OCI-LY7 (cell line): Measurements from ENCODE around the gene NSD2. TPM values are rescaled to one million over a fixed set of nuclear protein-coding genes. Genes with fewer than 3 reads are reported as not detected.

Experiments used
- Bru-seq: library from RNA; stranded (reverse); fragments of 400-500 nt; gene quantifications from one replicate; lab custom pipeline; 2021; lab: Mats Ljungman, UMichigan
- BruChase-seq, 2 experiments: library from RNA; stranded (reverse); fragments of 400-500 nt; gene quantifications; one replicate each; lab custom pipeline; 2021; lab: Mats Ljungman, UMichigan
- BruUV-seq: library from RNA; stranded (reverse); fragments of 400-500 nt; replicated peaks from 2 replicates; lab custom pipeline; 2021; lab: Mats Ljungman, UMichigan
- CTCF ChIA-PET: fragments of 300-600 bp; sonication (Branson Sonifier 250); formaldehyde crosslinking; loops from one replicate; lab custom pipeline; 2022; ENCODE audit warnings: antibody characterized with exemption; ENCODE audit not compliant: unreplicated experiment; lab: Charles Lee
- POLR2A ChIA-PET: fragments of 300-600 bp; sonication (Branson Sonifier 250); formaldehyde crosslinking; loops from one replicate; lab custom pipeline; 2022; ENCODE audit warnings: antibody characterized with exemption; lab: Charles Lee
- DNase-seq: peaks from one replicate; pipeline ENCODE4 v3.0.0-alpha.2; 2015; ENCODE audit warnings: low spot score
- H2AFZ ChIP-seq: fragments of 200-600 bp; sonication (generic), shearing (Covaris generic); 2 replicates; pipeline ENCODE4 v1.6.1; 2014; ENCODE audit warnings: mild to moderate bottlenecking, antibody characterized with exemption, low read length, moderate library complexity
- H3K27ac ChIP-seq: fragments of 200-600 bp; sonication (generic); 2 replicates; pipeline ENCODE4 v1.5.1; 2014; ENCODE audit warnings: mixed run types, low read depth, mild to moderate bottlenecking, moderate library complexity, low read length, inconsistent platforms; ENCODE audit not compliant: poor library complexity, severe bottlenecking
- H3K36me3 ChIP-seq: fragments of 200-600 bp; sonication (generic); 2 replicates; pipeline ENCODE4 v1.6.1; 2014; ENCODE audit warnings: mild to moderate bottlenecking, antibody characterized with exemption, low read length, moderate library complexity, mixed read lengths; ENCODE audit not compliant: insufficient read depth
- H3K4me1 ChIP-seq: fragments of 200-600 bp; sonication (generic); 2 replicates; pipeline ENCODE4 v1.5.1; 2014; ENCODE audit warnings: mild to moderate bottlenecking, low read length; ENCODE audit not compliant: insufficient read depth, poor library complexity, severe bottlenecking
- H3K4me2 ChIP-seq: fragments of 200-600 bp; sonication (generic); 2 replicates; pipeline ENCODE4 v1.6.1; 2014; ENCODE audit warnings: mild to moderate bottlenecking, low read length
- H3K4me3 ChIP-seq: fragments of 200-600 bp; sonication (generic); 2 replicates; pipeline ENCODE4 v1.5.1; 2014; ENCODE audit warnings: mild to moderate bottlenecking, low read depth, low read length; ENCODE audit not compliant: poor library complexity, severe bottlenecking
- H3K79me2 ChIP-seq: fragments of 200-600 bp; sonication (generic); 2 replicates; pipeline ENCODE4 v1.6.1; 2016; ENCODE audit warnings: low read depth, mild to moderate bottlenecking, low read length, moderate library complexity, mixed read lengths; ENCODE audit not compliant: insufficient read depth
- H3K9me2 ChIP-seq: fragments of 200-600 bp; sonication (generic); 2 replicates; pipeline ENCODE4 v1.6.1; 2016; ENCODE audit warnings: mild to moderate bottlenecking, low read length, mixed read lengths; ENCODE audit not compliant: insufficient read depth
- H3K9me3 ChIP-seq: fragments of 200-600 bp; sonication (generic); 2 replicates; pipeline ENCODE4 v1.6.1; 2014; ENCODE audit warnings: mild to moderate bottlenecking, mixed run types, low read length, mixed read lengths
- H4K20me1 ChIP-seq: fragments of 200-600 bp; sonication (generic); 2 replicates; pipeline ENCODE4 v1.6.1; 2014; ENCODE audit warnings: mild to moderate bottlenecking, antibody characterized with exemption, low read length, moderate library complexity, mixed read lengths; ENCODE audit not compliant: insufficient read depth
- EZH2phosphoT487 ChIP-seq: fragments of 200-600 bp; sonication (generic); IDR thresholded peaks from 2 replicates; pipeline ENCODE4 v1.6.1; 2018; ENCODE audit warnings: low read depth, borderline replicate concordance, mild to moderate bottlenecking, mixed run types, antibody characterized with exemption, low read length, moderate library complexity, mixed read lengths
- intact Hi-C: fragments of 100-400 bp; cut with micrococcal nuclease; formaldehyde crosslinking; loops from one replicate; pipeline ENCODE4 v1.10.0; 2022; ENCODE audit not compliant: unreplicated experiment
- long read RNA-seq: library from polyadenylated mRNA; stranded (forward); transcript quantifications from one replicate; pipeline ENCODE4 v2.0.0, GENCODE V29; 2022
- total RNA-seq, 2 experiments: library from RNA; depleted of rRNA in 1 of 2; stranded (reverse); fragments of >200 nt in 1 of 2; shearing (Covaris generic) in 1 of 2; gene quantifications; 2 replicates each; pipeline ENCODE4 v1.2.3, GENCODE V29; 2014 to 2022
- TF ChIP-seq, protein P1 (sequence below): fragments of 200-600 bp; sonication (generic); conservative IDR thresholded peaks from 2 replicates; pipeline ENCODE4 v1.5.1; 2014; ENCODE audit warnings: mild to moderate bottlenecking, antibody characterized with exemption, low read length, moderate library complexity, mixed read lengths

NSD2 gene
- 158 and 169 TPM in 2 replicates for total RNA-seq (2014; rRNA removed; shearing (Covaris generic))
- 329 and 372 TPM in 2 replicates for total RNA-seq (2022)
- Bru-seq, nascent RNA = percentile 91 among the genes with signal in this experiment
- percentile 97 among the genes with signal in this experiment for BruChase-seq, experiment 1, labeled RNA remaining after a 6-hour chase
- BruChase-seq, experiment 2, labeled RNA remaining after a 2-hour chase = percentile 95 among the genes with signal in this experiment
- long read RNA-seq, full-length matches to known transcripts = 131 of 316 reads
- long read RNA-seq, partial matches to known transcripts = 66 of 316 reads
- long read RNA-seq, other reads (novel, unspliced or antisense) = 119 of 316 reads

DNA sequence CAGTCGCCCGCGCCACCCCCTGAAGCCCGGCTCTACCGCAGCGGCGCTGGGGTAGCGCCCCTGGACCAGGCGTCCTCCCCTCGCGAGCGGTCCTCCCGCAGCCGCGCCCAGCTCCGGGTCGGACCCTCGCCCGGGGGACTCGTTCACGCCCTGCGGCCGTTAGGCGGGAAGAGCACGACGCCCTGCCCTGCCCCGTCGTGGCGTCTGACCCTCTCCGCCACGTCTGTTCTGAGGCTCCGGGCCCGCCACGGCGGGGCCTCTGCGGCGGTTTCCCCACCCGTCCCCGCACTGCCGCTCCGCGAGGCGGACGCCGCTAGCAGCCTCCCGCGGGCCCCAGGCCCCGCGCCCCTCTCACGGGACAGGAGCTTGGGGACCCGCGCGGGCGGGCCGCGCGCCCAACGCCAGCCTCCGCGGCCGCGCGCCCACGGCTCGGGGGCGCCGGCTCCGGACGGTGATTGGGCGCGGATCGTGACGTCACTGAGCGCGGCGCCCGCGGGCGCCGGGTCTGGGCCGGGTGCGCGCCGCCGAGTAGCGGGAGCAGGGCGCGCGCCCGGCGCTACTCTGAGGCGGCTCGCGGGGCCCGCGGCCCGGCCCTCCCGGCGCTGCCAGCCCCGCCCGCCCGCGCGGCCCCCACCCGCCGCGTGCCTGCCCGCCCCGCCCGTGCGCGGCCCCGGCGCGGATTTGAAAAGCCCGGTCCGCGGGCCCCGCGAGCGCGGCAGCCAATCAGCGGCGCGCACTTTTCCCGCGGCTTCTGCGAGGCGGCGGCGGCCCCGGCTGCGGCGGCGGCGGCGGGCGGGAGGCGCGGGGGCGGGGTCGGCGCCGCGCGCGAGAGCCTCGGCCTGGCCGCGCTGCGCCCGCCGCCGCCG is at the start of gene NSD2:
Gene NSD2, plus strand, starts transcription at position 816 of the 866 bp plus-strand sequence. CDS start 29,262 bp downstream, outside the sequence.
- TF ChIP-seq, protein P1, sequence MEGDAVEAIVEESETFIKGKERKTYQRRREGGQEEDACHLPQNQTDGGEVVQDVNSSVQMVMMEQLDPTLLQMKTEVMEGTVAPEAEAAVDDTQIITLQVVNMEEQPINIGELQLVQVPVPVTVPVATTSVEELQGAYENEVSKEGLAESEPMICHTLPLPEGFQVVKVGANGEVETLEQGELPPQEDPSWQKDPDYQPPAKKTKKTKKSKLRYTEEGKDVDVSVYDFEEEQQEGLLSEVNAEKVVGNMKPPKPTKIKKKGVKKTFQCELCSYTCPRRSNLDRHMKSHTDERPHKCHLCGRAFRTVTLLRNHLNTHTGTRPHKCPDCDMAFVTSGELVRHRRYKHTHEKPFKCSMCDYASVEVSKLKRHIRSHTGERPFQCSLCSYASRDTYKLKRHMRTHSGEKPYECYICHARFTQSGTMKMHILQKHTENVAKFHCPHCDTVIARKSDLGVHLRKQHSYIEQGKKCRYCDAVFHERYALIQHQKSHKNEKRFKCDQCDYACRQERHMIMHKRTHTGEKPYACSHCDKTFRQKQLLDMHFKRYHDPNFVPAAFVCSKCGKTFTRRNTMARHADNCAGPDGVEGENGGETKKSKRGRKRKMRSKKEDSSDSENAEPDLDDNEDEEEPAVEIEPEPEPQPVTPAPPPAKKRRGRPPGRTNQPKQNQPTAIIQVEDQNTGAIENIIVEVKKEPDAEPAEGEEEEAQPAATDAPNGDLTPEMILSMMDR = no peak
- TF ChIP-seq EZH2phosphoT487 = no peak
- BruUV-seq = no TSS peak
- Histone ChIP-seq H3K9me3 (no peaks in the 10 kb centered on the region), H3K4me2 (peak within 1 kb of the TSS; percentile 89), H3K4me3 (peak within 1 kb of the TSS; percentile 94), H3K27ac (peak within 1 kb of the TSS; percentile 88), H2AFZ (peak within 1 kb of the TSS; percentile 31; the same call in 1 of the 2 replicates), H3K4me1 (peaks cover 33% of the 10 kb centered on the region), H3K9me2 (no peaks in the 10 kb centered on the region), H4K20me1 (peaks cover 24% of the 10 kb centered on the region), H3K36me3 (peaks cover 18% of the 10 kb centered on the region; the same call in 1 of the 2 replicates), H3K79me2 (peaks cover 39% of the 10 kb centered on the region)
- intact Hi-C loops = loop anchor here (1.0 to 2.0 kb wide), 3 partner anchors 15 to 622 kb away; partner anchors contain the start of genes CTBP1, LETM1 and SLBP
- peak; percentile 94 for DNase-seq
- ChIA-PET POLR2A (interaction anchor here (0.7 to 1.7 kb wide), 4 partner anchors 9 to 16 kb away, joined by 3 to 4 read pairs (median 4); no protein-coding TSS in a partner anchor), CTCF (no interaction called here)

DNA sequence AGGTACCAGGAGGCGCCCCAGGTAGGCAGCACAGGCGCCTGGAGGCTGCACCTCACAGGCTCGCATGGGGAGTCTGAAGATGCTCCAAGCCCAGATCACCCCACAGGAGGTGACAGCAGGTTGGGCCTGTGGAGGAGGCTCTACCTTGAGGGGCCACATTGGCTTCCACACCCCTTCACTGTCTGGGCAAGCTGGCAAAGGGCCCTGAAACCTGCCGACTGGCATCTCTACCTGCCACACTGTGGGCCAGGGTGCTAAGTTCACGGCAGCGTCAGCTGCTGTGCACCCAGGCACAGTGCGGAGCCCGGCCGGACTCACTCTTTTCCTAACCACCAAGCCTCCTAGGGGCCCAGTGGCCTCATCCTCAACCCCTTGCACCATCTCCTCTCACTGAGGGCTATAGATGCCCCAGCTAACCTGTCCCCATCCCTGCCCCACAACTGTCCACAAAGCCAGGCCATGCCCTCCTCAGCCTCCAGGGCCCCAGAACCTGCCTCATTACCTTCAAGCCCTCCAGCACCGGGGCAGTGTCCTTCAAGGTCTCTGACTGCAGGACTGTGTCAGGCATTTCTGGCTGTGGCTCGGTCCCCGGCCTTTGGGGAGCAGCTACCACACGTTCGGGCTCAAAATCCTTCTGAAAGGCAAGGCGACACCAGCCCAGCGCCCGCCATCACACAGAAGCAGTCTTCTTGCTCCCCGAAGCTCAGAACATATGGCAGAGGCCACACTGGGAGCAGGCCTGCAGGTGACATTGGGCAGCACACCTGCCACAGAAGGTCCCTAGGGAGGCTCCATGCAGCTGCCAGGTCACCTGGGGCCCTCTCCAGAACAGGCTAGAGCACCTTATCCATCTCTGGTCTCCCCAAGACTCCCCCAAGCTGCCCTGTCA is 49.3 kb upstream of the NSD2 start:
- Histone ChIP-seq H3K36me3 (peaks cover 83% of the 10 kb centered on the region), H3K4me1 (no peaks in the 10 kb centered on the region), H3K79me2 (no peaks in the 10 kb centered on the region), H3K4me3 (no peak overlapping the region), H4K20me1 (no peaks in the 10 kb centered on the region), H2AFZ (no peak overlapping the region), H3K27ac (no peak overlapping the region), H3K9me3 (no peaks in the 10 kb centered on the region), H3K4me2 (no peak overlapping the region), H3K9me2 (no peaks in the 10 kb centered on the region)
- peak; percentile 8 for DNase-seq
- ChIA-PET CTCF (interaction anchor here (0.5 kb wide), 1 partner anchor 9 kb away, joined by 3 read pairs; no protein-coding TSS in a partner anchor), POLR2A (interaction anchor here (0.6 kb wide), 1 partner anchor 127 kb away, joined by 4 read pairs; no protein-coding TSS in a partner anchor)
- intact Hi-C loops = no loop called here
- TF ChIP-seq, protein P1 = no peak
- TF ChIP-seq EZH2phosphoT487 = no peak
- BruUV-seq = no TSS peak
